SK-N-SH treated with all-trans-retinoic acid at 6 μM for 48 hours (cell line): Measurements from ENCODE around the gene LRRC10B.

Experiments used
- ATAC-seq: fragments of 200-7000 bp; cut with Tn5 transposase; 3 replicates; pipeline ENCODE4 v1.9.1; 2020; ENCODE audit warnings: mild to moderate bottlenecking, moderate library complexity
- BACH2 ChIP-seq: fragments of 250-450 bp; sonication (Bioruptor Pico); IDR thresholded peaks from 2 replicates; pipeline ENCODE4 v1.9.0; 2021; ENCODE audit warnings: mild to moderate bottlenecking, borderline replicate concordance
- CREB5 ChIP-seq: fragments of 250-450 bp; sonication (Bioruptor Pico); IDR thresholded peaks from 2 replicates; pipeline ENCODE4 v1.5.1; 2020; ENCODE audit warnings: low read depth, mild to moderate bottlenecking, moderate library complexity
- CSDC2 ChIP-seq: fragments of 250-450 bp; sonication (Bioruptor Pico); IDR thresholded peaks from 2 replicates; pipeline ENCODE4 v1.5.0; 2020; ENCODE audit warnings: mild to moderate bottlenecking, moderate library complexity
- ESRRG ChIP-seq: fragments of 250-450 bp; sonication (Bioruptor Pico); IDR thresholded peaks from 2 replicates; pipeline ENCODE4 v1.6.1; 2021; ENCODE audit warnings: mild to moderate bottlenecking
- GLIS3 ChIP-seq: fragments of 250-450 bp; sonication (Bioruptor Pico); IDR thresholded peaks from 2 replicates; pipeline ENCODE4 v1.5.0; 2020; ENCODE audit warnings: mild to moderate bottlenecking, moderate library complexity
- ISL1 ChIP-seq: fragments of 250-450 bp; sonication (Bioruptor Pico); IDR thresholded peaks from 2 replicates; pipeline ENCODE4 v2.1.2; 2022; ENCODE audit warnings: mild to moderate bottlenecking, moderate library complexity
- OSR1 ChIP-seq: fragments of 250-450 bp; sonication (Bioruptor Pico); IDR thresholded peaks from 2 replicates; pipeline ENCODE4 v1.8.0; 2022; ENCODE audit warnings: moderate library complexity, mild to moderate bottlenecking, inconsistent platforms
- POU6F1 ChIP-seq: fragments of 250-450 bp; sonication (Bioruptor Pico); IDR thresholded peaks from 2 replicates; pipeline ENCODE4 v1.8.0; 2021; ENCODE audit warnings: low read depth, mild to moderate bottlenecking, moderate library complexity, borderline replicate concordance
- RARB ChIP-seq: fragments of 250-450 bp; sonication (Bioruptor Pico); IDR thresholded peaks from 2 replicates; pipeline ENCODE4 v1.8.0; 2021; ENCODE audit warnings: mild to moderate bottlenecking, moderate library complexity
- SNAI2 ChIP-seq: fragments of 250-450 bp; sonication (Bioruptor Pico); IDR thresholded peaks from 2 replicates; pipeline ENCODE4 v1.5.0; 2020; ENCODE audit warnings: mild to moderate bottlenecking, moderate library complexity
- TCF4 ChIP-seq: fragments of 250-450 bp; sonication (Bioruptor Pico); IDR thresholded peaks from 2 replicates; pipeline ENCODE4 v1.8.0; 2021; ENCODE audit warnings: mild to moderate bottlenecking, moderate library complexity, borderline replicate concordance
- TOX ChIP-seq: fragments of 250-450 bp; sonication (Bioruptor Pico); IDR thresholded peaks from 2 replicates; pipeline ENCODE4 v1.8.0; 2021; ENCODE audit warnings: mild to moderate bottlenecking, moderate library complexity, borderline replicate concordance
- ZC3H10 ChIP-seq: fragments of 250-450 bp; sonication (Bioruptor Pico); IDR thresholded peaks from 2 replicates; pipeline ENCODE4 v1.5.1; 2021; ENCODE audit warnings: mild to moderate bottlenecking, moderate library complexity
- ZFP3 ChIP-seq: fragments of 250-450 bp; sonication (Bioruptor Pico); IDR thresholded peaks from 2 replicates; pipeline ENCODE4 v1.5.0; 2020; ENCODE audit warnings: mild to moderate bottlenecking, moderate library complexity
- ZFP30 ChIP-seq: fragments of 450-650 bp; formaldehyde crosslinking; IDR thresholded peaks from 2 replicates; pipeline ENCODE4 v1.5.0; 2022; ENCODE audit warnings: mild to moderate bottlenecking, moderate library complexity
- ZNF565 ChIP-seq: fragments of 450-650 bp; formaldehyde crosslinking; conservative IDR thresholded peaks from 2 replicates; pipeline ENCODE4 v1.5.0; 2020; ENCODE audit warnings: low read depth, mild to moderate bottlenecking, moderate library complexity
- ZNF70 ChIP-seq: fragments of 450-650 bp; formaldehyde crosslinking; IDR thresholded peaks from 2 replicates; pipeline ENCODE4 v1.5.0; 2020; ENCODE audit warnings: mild to moderate bottlenecking, moderate library complexity
- ZNF8 ChIP-seq: fragments of 450-650 bp; formaldehyde crosslinking; IDR thresholded peaks from 2 replicates; pipeline ENCODE4 v1.5.0; 2020; ENCODE audit warnings: mild to moderate bottlenecking, moderate library complexity
- TF ChIP-seq, protein P1 (sequence below): fragments of 250-450 bp; sonication (Bioruptor Pico); IDR thresholded peaks from 2 replicates; pipeline ENCODE4 v1.5.1; 2021; ENCODE audit warnings: mild to moderate bottlenecking, moderate library complexity
- TF ChIP-seq, protein P2 (sequence below): fragments of 250-450 bp; sonication (Bioruptor Pico); IDR thresholded peaks from 2 replicates; pipeline ENCODE4 v1.5.0; 2020; ENCODE audit warnings: mild to moderate bottlenecking, moderate library complexity

LRRC10B gene

GRCh38 chr11:61513143-61513765 is 4.7 kb downstream of the LRRC10B start:
- no peak for ATAC-seq
- TF ChIP-seq ZFP30 (CRISPR knock-in tag) (no peak), ESRRG (no peak), CREB5 (no peak), TCF4 (CRISPR knock-in tag) (no peak)

- TF ChIP-seq ZFP30 (CRISPR knock-in tag) (no peak), ESRRG (no peak), ISL1 (no peak), TOX (no peak), GLIS3 (no peak), CREB5 (no peak), ZNF8 (CRISPR knock-in tag) (no peak), RARB (CRISPR knock-in tag) (no peak), ZC3H10 (CRISPR knock-in tag) (no peak), ZFP3 (CRISPR knock-in tag) (no peak), ZNF565 (no peak), BACH2 (CRISPR knock-in tag) (no peak), POU6F1 (CRISPR knock-in tag) (no peak), OSR1 (no peak)
- TF ChIP-seq, protein P1, sequence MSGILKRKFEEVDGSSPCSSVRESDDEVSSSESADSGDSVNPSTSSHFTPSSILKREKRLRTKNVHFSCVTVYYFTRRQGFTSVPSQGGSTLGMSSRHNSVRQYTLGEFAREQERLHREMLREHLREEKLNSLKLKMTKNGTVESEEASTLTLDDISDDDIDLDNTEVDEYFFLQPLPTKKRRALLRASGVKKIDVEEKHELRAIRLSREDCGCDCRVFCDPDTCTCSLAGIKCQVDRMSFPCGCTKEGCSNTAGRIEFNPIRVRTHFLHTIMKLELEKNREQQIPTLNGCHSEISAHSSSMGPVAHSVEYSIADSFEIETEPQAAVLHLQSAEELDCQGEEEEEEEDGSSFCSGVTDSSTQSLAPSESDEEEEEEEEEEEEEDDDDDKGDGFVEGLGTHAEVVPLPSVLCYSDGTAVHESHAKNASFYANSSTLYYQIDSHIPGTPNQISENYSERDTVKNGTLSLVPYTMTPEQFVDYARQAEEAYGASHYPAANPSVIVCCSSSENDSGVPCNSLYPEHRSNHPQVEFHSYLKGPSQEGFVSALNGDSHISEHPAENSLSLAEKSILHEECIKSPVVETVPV (CRISPR knock-in tag), result no peak
- no peak for ATAC-seq
Measured at GRCh38 chr11:61514050-61514917, 5.7 kb downstream of the LRRC10B start.

DNA sequence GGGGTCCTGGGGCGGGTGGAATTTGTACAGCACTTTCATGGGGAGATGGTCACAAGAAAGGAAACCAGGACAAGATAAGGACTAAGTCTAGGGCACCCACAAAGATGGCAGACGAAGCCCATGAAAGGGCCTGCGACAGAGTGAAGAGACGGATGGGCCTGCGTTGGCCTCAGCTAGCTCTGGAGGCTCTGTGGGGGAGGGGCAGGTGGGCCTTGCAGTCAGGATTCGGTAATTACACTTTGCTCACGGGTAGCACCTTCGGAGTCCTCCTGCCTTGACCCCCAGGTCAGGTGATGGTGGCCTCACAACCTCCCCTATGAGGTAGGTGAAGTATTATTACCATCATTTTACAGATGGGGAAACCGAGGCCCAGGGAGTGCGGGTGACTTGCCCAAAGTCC is 7.1 kb downstream of the LRRC10B start:
- TF ChIP-seq ZNF565 (no peak), RARB (CRISPR knock-in tag) (no peak), ZFP30 (CRISPR knock-in tag) (no peak), CREB5 (no peak), CSDC2 (CRISPR knock-in tag) (no peak)
- ATAC-seq, result no peak

GRCh38 chr11:61516191-61516590 is 7.6 kb downstream of the LRRC10B start:
- ATAC-seq, result no peak
- TF ChIP-seq ISL1, result no peak
- TF ChIP-seq ZNF70, result no peak
- TF ChIP-seq TCF4 (CRISPR knock-in tag), result no peak
- no peak for TF ChIP-seq BACH2 (CRISPR knock-in tag)
- TF ChIP-seq ZNF565, result no peak
- TF ChIP-seq ESRRG, result no peak
- TF ChIP-seq ZC3H10 (CRISPR knock-in tag), result no peak
- no peak for TF ChIP-seq CREB5
- no peak for TF ChIP-seq ZFP30 (CRISPR knock-in tag)
- no peak for TF ChIP-seq TOX
- TF ChIP-seq SNAI2, result no peak
- TF ChIP-seq RARB (CRISPR knock-in tag), result no peak
- TF ChIP-seq CSDC2 (CRISPR knock-in tag), result no peak
- no peak for TF ChIP-seq GLIS3
- TF ChIP-seq, protein P2, sequence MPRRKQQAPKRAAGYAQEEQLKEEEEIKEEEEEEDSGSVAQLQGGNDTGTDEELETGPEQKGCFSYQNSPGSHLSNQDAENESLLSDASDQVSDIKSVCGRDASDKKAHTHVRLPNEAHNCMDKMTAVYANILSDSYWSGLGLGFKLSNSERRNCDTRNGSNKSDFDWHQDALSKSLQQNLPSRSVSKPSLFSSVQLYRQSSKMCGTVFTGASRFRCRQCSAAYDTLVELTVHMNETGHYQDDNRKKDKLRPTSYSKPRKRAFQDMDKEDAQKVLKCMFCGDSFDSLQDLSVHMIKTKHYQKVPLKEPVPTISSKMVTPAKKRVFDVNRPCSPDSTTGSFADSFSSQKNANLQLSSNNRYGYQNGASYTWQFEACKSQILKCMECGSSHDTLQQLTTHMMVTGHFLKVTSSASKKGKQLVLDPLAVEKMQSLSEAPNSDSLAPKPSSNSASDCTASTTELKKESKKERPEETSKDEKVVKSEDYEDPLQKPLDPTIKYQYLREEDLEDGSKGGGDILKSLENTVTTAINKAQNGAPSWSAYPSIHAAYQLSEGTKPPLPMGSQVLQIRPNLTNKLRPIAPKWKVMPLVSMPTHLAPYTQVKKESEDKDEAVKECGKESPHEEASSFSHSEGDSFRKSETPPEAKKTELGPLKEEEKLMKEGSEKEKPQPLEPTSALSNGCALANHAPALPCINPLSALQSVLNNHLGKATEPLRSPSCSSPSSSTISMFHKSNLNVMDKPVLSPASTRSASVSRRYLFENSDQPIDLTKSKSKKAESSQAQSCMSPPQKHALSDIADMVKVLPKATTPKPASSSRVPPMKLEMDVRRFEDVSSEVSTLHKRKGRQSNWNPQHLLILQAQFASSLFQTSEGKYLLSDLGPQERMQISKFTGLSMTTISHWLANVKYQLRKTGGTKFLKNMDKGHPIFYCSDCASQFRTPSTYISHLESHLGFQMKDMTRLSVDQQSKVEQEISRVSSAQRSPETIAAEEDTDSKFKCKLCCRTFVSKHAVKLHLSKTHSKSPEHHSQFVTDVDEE, result no peak
- no peak for TF ChIP-seq OSR1
- no peak for TF ChIP-seq ZFP3 (CRISPR knock-in tag)
- no peak for TF ChIP-seq ZNF8 (CRISPR knock-in tag)
- TF ChIP-seq POU6F1 (CRISPR knock-in tag), result no peak
